IPS DF 4.7 (cell line): ENCODE measurements around the gene KRTAP10-2.
"Not testable (repeated sequence)": the region's sequence is repeated elsewhere in the genome, so short reads cannot be mapped to it uniquely, and the experiment has no call there.

Source experiments
- DNase-seq: peaks from one replicate; pipeline ENCODE4 v3.0.0-alpha.2; 2013; ENCODE audit warnings: low spot score; ENCODE audit errors: extremely low read depth

KRTAP10-2 gene

DNA sequence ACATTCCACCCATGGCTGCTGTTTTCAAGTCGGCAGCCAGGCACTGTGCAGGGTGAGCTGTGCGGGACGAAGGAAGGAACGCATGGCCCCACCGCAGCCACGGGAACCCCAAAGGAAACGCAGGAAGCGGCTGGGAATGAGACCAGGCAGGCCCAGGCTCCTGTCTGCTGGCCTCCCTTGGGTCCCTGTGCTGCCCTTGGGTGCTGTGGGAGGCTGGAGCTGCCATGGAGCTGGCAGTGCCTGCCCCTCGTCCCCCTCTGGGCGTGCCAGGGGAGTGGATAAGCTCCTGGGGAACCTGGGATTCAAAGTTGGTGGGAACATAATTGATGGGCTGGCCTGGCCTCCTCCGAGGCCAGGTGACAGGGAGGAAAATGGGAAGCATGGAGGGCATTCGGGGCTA, 17.0 kb upstream of the KRTAP10-2 start:
- no peak for DNase-seq

DNA sequence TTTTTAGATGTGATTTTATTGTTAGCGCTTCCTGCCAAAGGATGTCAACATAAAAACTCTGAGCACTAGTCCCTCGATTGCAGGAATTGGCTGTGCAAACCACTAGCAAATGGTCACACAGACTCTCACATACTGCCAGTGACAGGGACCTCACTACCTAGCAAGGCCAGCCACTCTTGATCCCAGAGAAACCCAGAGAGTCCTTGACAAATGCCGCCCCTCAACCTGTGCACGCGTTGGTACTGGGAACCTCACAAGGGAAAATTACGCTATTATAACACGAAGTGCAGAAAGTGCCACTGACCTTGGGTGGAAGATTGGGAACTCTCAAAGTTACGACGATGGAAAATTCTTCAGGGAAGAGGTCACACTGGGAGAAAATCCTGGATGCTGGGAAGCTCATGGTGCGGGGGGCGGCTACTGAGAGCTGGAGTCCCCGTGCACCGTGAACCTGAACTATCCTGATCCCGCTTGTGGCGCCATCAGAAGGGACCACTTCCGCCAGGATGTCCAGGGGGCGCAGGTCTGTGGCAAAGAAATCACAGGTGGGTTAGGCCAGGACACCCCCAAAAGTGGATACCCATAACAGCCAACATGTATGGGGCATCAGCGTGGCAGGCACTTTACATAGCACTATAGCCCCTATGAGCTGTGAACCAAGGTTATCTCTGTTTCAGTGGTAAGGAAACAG, 16.3 kb upstream of the KRTAP10-2 start:
- no peak for DNase-seq

DNA sequence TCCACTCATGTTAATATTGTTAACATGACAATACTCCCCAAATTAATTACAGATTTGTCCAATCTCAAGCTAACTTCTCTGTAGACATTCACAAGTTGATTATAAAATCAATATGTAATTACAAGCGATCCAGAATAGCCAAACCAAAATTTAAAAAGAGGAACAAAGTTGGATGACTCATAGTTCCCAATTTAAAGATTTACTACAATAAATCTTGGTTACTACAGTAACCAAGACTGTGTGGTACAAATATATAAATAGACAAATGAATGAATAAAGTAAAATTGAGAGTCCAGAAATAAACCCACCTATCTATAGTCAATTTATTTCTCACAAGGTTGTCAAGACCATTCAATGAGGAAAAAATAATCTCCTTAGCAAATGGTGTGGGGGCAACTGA, 15.1 kb upstream of the KRTAP10-2 start:
- no peak for DNase-seq

DNA sequence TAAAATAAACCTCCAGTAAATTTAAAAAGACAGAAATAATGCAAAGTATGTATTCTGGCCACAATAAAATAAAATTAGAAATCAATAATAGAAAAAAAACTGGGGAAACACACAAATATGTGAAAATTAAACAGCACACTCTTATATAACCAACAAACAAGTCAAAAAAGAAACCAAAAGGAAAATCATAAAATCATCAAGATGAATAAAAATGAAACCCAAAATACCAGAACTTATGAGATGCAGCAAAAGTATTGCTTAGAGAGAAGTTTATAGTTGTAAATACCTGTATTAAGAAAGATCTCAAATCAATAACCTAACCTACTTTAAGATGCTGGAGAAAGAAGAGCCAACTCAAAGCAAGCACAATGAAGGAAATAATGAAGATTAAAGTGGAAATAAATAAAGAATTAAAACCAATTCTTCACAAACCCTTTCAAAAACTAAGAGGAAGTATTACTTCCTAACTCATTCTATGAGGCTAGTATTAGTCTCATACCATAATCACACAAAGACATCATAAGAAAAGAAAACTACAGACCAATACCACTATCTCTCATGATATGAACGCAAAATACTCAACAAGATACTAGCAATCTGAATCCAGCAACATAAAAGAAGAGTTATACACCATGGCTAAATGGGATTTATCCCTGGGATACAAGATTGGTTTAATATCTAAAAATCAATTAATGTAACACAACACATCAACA, 13.7 kb upstream of the KRTAP10-2 start:
- DNase-seq: no peak

DNA sequence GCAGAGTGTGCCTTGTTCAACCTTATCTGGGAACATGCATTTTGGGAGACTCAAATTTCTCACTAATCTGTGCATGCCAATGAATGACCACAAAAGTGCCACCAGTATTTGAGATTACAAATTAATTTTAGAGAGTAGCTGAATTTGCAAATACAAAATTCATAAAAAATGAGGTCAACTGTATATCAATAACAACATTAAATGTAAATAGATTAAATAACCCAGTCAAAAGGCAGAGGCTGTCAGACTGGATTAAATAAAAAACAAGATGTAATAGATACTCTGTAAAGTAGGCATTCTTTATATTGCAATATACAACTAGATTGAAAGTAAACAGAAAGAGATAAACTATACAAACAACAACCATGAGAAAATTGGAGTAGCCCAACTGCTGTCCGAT, 12.8 kb upstream of the KRTAP10-2 start:
- DNase-seq: no peak

DNA sequence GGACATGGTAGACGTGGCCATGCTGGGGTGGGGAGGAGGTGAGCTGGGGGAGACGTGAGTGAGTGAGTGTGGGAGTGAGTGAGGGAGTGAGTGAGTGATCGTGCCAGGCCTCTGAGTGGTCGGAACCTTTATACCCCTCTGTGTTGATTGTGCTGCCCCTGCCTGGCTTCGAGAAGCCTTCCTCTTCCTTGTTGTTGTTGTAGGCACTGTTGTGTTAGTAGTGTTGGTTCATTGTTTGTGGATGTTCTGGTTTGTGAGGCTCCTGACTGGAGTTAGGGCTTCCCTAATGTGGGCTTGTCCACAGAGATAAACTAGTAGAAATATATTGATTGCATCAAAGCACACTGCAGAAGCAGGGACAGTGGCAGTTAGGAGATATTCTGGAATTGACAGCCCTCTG, 7.4 kb upstream of the KRTAP10-2 start, which contains the start of gene KRTAP10-3:
Gene KRTAP10-3, minus strand, starts transcription at position 101 of the 400 bp plus-strand sequence. Its CDS starts 80 bp downstream, at position 21.
- no peak for DNase-seq

DNA sequence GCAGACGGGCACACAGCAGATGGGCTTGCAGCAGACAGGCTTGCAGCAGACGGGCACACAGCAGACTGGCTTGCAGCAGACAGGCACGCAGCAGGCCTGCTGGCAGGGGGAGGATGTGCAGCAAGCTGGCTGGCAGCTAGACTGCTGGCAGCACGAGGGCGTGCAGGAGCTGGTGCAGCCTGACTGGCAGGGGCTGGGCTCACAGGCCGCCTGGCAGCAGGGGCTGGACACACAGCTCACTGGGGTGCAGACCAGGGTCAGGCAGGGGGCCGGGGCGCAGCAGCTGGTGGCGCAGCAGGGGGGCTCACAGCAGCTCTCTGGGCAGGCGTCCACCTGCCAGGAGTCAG, 7.0 kb upstream of the KRTAP10-2 start:
- not testable (repeated sequence) for DNase-seq

DNA sequence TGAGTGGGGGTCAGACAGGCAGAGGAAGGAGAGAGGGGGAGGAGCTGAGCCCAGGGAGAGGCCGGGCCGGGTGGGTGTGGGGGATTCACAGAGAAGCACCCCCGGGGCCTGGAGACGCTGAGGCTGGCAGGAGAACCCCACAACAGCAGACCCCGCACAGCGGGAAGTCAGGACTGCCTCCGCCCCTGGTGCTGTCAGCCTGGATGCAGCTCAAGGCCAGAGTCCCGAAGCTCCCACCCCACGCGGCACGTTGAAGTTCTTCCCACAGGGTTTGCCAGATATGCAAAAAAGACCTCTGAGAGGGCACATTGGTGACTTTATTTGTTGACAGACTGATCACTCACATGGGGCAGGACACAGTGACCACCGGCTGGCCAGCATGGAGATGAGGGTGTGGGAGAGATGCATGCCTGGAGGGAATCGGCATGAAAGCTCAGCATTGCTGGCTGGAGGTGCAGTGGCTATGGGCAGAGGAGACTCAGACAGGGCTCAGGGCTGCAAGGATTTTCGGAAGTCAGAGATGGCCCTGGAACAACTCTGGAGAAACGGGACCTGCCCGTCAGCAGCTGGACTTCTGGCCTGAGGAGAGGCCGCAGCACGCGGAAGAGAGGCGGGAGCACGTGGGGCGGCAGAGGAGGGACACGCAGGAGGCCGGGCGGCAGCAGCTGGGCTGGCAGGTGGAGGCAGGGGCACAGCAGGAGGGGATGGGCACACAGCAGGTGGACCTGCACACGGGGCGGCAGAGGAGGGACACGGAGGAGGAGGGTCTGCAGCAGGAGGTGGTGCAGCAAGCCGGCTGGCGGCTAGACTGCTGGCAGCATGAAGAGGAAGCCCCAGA, 6.4 kb upstream of the KRTAP10-2 start:
- DNase-seq: no peak

DNA sequence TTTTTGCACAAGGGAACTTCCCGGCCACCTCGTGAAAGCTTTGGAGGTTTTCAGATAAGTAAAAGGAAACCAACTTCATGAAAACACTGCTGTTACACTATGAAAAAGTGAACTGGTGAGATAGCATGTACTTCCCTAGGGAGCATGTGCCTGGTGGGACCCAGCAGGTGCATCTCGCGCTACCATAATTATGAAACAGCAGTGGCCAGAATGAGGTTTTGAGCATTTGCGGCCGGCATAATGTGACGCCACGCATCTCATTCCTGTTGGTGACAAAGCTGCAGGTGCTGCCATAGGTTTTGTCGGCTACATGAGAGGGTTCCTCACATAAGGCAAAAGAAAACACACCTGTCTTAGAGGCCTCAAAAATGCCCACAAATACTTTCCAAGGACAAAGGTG, 5.6 kb upstream of the KRTAP10-2 start:
- DNase-seq: no peak

DNA sequence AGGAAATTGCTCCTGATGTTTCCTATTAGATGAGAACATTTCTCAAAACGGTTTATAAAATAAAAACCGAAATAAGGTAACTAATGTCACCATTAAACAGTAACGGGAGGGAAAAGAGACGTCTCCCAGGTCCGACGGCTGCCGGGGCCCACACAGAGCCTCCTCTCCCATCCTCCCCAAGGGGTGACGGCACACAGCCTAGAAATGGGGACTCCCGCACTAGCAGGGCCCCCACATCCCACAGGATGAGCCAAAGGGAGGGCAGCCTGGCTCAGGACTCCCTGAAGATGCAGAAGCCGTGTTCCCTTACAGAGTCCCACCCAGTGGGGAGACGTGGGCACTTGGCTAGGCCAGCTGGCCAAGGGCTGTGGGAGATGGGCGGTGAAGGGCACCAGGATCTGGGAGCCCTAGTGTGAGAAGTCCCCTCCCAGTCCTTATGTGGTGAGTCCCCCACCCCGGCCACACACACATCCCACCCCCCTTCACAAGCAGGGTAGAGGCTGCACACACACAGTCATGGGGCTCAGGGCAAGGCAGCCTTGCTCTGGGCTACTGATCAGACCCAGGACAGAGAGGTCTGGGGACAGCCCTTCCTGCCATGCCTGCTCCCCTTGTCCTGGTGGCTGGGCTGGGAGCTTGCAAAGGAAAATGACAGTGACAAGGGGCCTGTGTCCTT, 4.0 kb upstream of the KRTAP10-2 start:
- no peak for DNase-seq

DNA sequence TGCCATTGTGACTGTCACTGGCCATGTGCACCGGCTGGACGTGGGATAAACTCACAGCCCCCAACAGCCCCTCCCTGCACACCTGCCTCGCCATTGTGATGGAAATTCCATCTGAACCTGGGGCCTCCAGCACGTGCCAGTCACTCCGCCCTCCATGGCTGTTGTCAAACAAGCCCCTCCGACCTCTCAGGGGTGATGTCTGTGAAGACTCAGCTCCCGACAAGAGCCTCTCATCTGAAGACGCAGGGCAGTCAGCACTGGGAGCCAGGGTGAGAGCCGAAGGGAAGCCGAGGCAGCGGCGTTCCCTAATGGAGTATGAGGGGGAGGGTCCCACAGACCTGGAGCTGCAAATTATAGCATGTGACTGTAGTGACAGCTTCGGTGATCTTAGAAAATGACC, 1.4 kb upstream of the KRTAP10-2 start:
- DNase-seq: no peak

DNA sequence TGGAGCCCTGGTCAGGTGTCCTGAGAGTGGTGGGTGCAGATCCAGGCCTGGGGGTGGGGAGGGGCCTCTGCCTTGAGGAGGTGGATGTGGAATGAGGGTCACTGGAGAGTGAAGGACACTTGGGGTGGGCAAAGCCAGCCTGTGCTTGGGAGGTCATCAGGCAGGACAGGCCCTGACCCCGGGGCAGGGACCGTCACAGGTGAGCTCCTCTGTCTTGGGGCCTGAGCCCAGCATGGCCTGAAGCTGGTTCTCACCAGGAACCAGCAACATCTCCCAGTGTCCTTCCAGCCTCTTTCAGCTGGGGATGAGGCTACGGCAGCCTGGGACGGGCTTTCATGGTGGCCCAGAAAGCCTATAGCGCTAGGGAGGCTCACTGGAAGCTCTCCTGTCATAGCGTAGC, 831 bp upstream of the KRTAP10-2 start:
- no peak for DNase-seq

DNA sequence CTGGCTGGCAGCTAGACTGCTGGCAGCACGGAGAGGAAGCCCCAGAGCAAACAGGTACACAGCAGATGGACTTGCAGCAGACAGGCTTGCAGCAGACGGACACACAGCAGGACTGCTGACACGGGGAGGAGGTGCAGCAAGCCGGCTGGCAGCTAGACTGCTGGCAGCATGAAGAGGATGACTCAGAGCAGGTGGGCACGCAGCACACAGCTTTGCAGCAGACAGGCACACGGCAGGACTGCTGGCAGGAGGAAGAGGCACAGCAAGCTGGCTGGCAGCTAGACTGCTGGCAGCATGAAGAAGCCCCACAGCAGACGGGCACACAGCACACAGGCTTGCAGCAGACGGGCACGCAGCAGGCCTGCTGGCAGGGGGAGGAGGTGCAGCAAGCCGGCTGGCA, 498 bp downstream of the KRTAP10-2 start:
- no peak for DNase-seq

DNA sequence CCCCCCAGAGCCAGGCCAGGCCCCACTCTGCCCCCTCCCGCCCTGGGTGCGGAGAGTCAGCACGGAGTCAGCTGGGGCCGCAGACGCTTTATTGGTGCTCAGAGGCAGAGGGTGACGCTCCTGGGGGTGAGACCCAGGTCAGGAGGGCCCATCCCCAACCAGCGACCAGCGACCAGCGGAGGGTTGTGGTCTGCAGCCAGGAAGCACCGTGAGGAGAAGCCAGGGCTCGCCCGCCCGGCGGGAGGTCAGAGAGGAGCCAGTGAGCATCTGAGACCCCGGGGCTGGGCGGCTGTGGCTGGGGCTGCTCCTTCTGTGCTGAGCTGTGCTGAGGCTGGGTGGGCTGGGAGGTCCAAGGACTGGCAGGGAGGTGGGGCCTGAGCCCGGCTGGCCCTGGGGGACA, 1.0 kb downstream of the KRTAP10-2 start:
- not testable (repeated sequence) for DNase-seq

DNA sequence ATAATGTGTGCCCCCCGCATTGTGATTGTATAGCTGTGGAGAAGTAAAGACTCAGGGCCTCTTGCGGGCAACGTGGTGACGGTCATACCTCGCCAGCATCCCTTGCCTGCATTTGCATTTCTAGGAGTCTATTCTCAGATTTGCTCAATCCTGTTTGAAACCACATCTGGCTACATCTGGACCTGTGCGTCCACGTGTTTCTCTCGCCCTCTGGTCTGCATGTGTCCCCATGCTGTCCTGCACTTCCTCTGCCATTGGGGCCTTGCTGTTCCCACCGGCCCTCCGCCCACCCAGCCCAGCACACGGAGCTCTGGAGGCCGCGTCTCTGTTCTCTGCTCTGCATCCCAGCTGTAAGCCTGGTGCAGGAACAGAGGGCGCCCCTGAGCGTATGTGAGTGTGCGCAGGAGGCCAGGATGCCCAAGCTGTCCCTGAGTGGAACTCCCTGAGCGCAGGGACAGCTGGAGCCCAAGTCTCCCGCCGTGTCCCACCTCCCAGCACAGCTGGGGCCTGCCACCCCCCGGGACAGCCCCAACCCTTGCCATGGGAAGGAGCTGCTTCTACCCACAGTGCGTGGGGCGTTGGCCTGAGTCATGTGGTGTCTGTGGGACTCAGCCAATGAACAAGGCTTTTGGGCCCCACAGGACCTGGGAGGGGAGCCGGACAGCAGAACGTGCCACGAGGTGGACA, 1.6 kb downstream of the KRTAP10-2 start:
- DNase-seq: no peak

DNA sequence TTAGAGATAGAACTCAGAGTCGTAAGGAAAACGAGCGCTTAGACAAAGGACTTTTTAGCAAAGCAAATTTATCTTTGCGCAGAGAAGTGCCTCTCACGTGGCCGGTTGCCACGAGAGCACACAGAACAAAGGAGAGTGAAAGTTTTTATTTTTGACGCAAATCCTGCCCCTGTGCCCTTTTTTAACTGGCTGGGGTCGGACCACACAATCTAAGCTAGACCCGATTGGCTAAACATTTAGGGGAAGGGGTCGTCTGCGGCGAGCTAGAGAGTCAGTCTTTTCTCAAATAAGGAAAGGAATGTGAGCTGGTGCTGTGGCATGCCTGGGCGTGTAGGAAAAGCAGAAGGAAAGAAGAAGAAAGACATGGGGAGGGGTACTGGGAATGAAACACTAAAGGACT, 2.4 kb downstream of the KRTAP10-2 start:
- DNase-seq: peak; percentile 53

DNA sequence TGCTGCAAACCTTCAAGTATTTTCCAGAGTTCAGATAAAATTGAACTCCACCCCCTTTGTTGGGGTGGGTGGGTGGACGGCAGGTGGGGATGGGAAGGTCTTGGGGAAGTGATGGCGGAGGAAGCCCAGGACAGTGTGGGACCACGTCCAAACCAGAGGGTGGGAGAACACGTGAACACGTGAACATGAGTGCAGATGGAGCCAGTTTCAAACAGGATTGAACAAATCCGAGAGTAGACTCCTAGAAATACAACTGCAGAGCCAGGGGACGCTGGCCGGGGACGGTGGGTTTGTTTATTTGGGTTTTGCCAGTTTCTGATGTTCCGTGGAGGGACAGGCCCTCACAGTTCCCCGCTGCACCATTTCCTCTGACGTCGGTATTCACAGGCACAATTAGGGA, 2.9 kb downstream of the KRTAP10-2 start:
- DNase-seq: no peak

DNA sequence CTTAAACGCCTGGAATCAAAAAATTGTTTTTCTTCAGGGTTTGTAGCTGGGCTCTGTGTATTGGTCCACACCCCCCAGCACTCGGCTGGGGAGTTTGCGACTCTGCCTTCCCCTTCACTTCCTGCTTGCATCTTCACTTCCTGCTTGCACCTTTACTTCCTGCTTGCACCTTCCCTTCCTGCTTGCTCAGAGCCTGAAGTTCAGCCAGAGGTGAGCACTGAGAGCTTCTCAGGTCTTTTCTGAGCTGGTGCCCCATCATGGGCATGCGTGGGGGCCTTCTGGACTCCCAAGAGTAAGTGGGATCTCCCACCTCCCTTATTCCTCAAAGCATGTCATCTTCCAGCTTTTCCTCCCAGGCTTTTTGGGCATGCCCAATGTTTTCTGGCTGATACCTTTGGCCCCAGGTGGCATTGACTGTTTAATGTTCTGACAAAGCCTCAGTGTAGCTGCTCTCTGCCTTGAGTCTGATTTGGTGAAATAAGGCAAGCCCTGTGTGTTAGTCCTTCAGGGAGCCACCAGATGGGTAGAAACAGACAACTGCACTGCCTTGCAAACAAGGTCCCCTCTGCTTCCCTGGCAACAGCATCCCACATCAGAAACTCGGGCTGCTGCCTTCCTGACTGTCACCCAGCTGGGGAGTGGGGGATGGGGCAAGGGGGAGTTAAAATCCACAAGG, 3.5 kb downstream of the KRTAP10-2 start:
- no peak for DNase-seq

DNA sequence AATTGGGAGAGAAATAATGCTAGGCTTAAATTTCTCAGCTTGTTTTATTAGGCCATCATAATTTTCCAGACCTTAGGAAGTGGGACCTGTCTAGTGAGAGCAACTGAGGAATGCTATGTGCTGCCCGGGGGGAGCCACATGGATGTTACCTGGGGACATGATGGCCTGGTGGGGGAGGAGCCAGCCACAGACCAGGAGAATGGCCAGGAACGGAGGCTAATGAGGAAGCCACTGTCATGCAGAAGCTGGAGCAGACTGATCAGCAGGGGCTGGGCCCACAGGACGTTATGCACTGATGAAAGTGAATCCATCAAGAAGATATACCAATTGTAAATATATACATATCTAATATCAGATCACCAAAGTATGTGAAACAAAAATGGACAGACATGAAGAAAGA, 6.7 kb downstream of the KRTAP10-2 start:
- DNase-seq: no peak

DNA sequence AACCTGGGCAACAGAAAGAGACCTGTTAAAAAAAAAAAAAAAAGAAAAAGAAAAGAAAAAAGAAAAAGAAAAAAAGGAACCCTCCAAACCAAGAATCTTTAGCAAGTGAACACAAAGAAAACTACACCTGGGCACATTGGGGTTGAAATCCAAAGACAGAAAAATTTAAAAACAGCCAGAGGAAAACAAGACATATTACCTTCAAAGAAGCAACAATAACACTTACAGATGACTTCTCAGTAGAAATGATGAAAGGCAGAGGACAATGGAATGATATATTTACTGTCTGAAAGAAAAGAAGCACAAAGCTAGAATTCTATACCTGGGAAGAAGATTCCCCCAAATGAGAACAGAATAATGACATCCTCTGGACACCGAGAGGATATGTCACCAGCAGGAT, 8.6 kb downstream of the KRTAP10-2 start:
- no peak for DNase-seq
